GM13976 (cell line): ENCODE results near the gene RARB.

Experiments used
- DNase-seq: peaks from one replicate; pipeline ENCODE4 v3.0.0; 2012; ENCODE audit warnings: low spot score
- CTCF ChIP-seq: IDR thresholded peaks from 2 replicates; pipeline ENCODE4 v1.5.1; 2012; ENCODE audit warnings: borderline replicate concordance, mild to moderate bottlenecking; ENCODE audit not compliant: insufficient read depth; ENCODE audit errors: extremely low read depth, missing control alignments, control extremely low read depth
- in situ Hi-C: fragments of 300-500 bp; cut with MboI; formaldehyde crosslinking; loops from one replicate; pipeline ENCODE4 v1.12.0; 2022; ENCODE audit warnings: low sequenced_read_pairs, mixed read lengths, inconsistent platforms; ENCODE audit not compliant: unreplicated experiment

RARB gene

GRCh38 chr3:25420147-25420546, 7.9 kb upstream of the RARB start:
- no peak for TF ChIP-seq CTCF
- no peak for DNase-seq
- in situ Hi-C loops, result no loop called here

- no peak for DNase-seq
- in situ Hi-C loops, result no loop called here
- TF ChIP-seq CTCF, result no peak
Observed at GRCh38 chr3:25420885-25421284, 7.2 kb upstream of the RARB start.

GRCh38 chr3:25421747-25422146, 6.3 kb upstream of the RARB start:
- no peak for DNase-seq
- in situ Hi-C loops, result no loop called here
- no peak for TF ChIP-seq CTCF

GRCh38 chr3:25423780-25424588, 4.1 kb upstream of the RARB start:
- in situ Hi-C loops, result no loop called here
- DNase-seq, result no peak
- no peak for TF ChIP-seq CTCF

GRCh38 chr3:25424614-25425013, 3.4 kb upstream of the RARB start:
- DNase-seq, result no peak
- in situ Hi-C loops, result no loop called here
- no peak for TF ChIP-seq CTCF

- DNase-seq, result no peak
- TF ChIP-seq CTCF, result no peak
- in situ Hi-C loops, result no loop called here
Observed at GRCh38 chr3:25426408-25426807, 1.7 kb upstream of the RARB start.
